ENCODE results near the gene LRRTM2.
"Not testable (repeated sequence)": the region's sequence is repeated elsewhere in the genome, so short reads cannot be mapped to it uniquely, and the experiment has no call there.

LRRTM2 gene

GRCh38 chr5:138874771-138875551, at the start of gene LRRTM2:
Gene LRRTM2 (minus strand): TSS chr5:138875335. CDS start chr5:138874911, 424 bp downstream.
- DNase-seq (ENCODE audit: low read depth in 3 of 3): no peak

- no peak for DNase-seq (ENCODE audit: low read depth in 3 of 3)
Measured at GRCh38 chr5:138922494-138922893, 47.4 kb upstream of the LRRTM2 start.

GRCh38 chr5:138921362-138921761, 46.2 kb upstream of the LRRTM2 start:
- DNase-seq (ENCODE audit: low read depth in 3 of 3): not testable (repeated sequence)

- no peak for DNase-seq (ENCODE audit: low read depth in 3 of 3)
Measured at GRCh38 chr5:138920181-138920580, 45.0 kb upstream of the LRRTM2 start.

- no peak for DNase-seq (ENCODE audit: low read depth in 3 of 3)
Measured at GRCh38 chr5:138918686-138919085, 43.6 kb upstream of the LRRTM2 start.

- no peak for DNase-seq (ENCODE audit: low read depth in 3 of 3)
Measured at GRCh38 chr5:138914338-138914737, 39.2 kb upstream of the LRRTM2 start.

- DNase-seq (ENCODE audit: low read depth in 3 of 3): no peak
Measured at GRCh38 chr5:138913773-138914172, 38.6 kb upstream of the LRRTM2 start.

- DNase-seq (ENCODE audit: low read depth in 3 of 3): no peak
Measured at GRCh38 chr5:138912093-138912492, 37.0 kb upstream of the LRRTM2 start.

GRCh38 chr5:138911441-138911840, 36.3 kb upstream of the LRRTM2 start:
- DNase-seq (ENCODE audit: low read depth in 3 of 3): no peak

- no peak for DNase-seq (ENCODE audit: low read depth in 3 of 3)
Measured at GRCh38 chr5:138910546-138911185, 35.5 kb upstream of the LRRTM2 start.

- DNase-seq (ENCODE audit: low read depth in 3 of 3): no peak
Measured at GRCh38 chr5:138909734-138910133, 34.6 kb upstream of the LRRTM2 start.

- DNase-seq (ENCODE audit: low read depth in 3 of 3): no peak
Measured at GRCh38 chr5:138905541-138905940, 30.4 kb upstream of the LRRTM2 start.

- no peak for DNase-seq (ENCODE audit: low read depth in 3 of 3)
Measured at GRCh38 chr5:138903130-138903775, 28.1 kb upstream of the LRRTM2 start.

GRCh38 chr5:138901716-138902115, 26.6 kb upstream of the LRRTM2 start:
- DNase-seq (ENCODE audit: low read depth in 3 of 3): no peak

- peak in 1 of 3 donors; percentile 5 for DNase-seq (ENCODE audit: low read depth in 3 of 3)
Measured at GRCh38 chr5:138900281-138900965, 25.3 kb upstream of the LRRTM2 start.

GRCh38 chr5:138898742-138899141, 23.6 kb upstream of the LRRTM2 start:
- no peak for DNase-seq (ENCODE audit: low read depth in 3 of 3)

GRCh38 chr5:138898299-138898698, 23.2 kb upstream of the LRRTM2 start:
- no peak for DNase-seq (ENCODE audit: low read depth in 3 of 3)

GRCh38 chr5:138895918-138896317, 20.8 kb upstream of the LRRTM2 start:
- DNase-seq (ENCODE audit: low read depth in 3 of 3): no peak

- DNase-seq (ENCODE audit: low read depth in 3 of 3): no peak
Measured at GRCh38 chr5:138890644-138891043, 15.5 kb upstream of the LRRTM2 start.

GRCh38 chr5:138889994-138890393, 14.9 kb upstream of the LRRTM2 start:
- DNase-seq (ENCODE audit: low read depth in 3 of 3): no peak

- DNase-seq (ENCODE audit: low read depth in 3 of 3): no peak
Measured at GRCh38 chr5:138884554-138884953, 9.4 kb upstream of the LRRTM2 start.

GRCh38 chr5:138884094-138884493, 9.0 kb upstream of the LRRTM2 start:
- DNase-seq (ENCODE audit: low read depth in 3 of 3): no peak

All from stimulated activated CD4-positive, alpha-beta T cell treated with anti-CD3 and anti-CD28 coated beads, TNF-alpha, amount 100 ng/mL, for 48 hours (primary cell).